Loucy (cell line): ENCODE results near the gene SPOP.

Source experiments
- H2AFZ ChIP-seq: fragments of 200-600 bp; sonication (generic); 2 replicates; pipeline ENCODE4 v1.6.0; 2016; ENCODE audit warnings: antibody characterized with exemption, mild to moderate bottlenecking, low read length, moderate library complexity
- H3F3A ChIP-seq: fragments of 200-600 bp; 2 replicates; pipeline ENCODE4 v1.6.0; 2016; ENCODE audit warnings: antibody characterized with exemption, low read depth, mild to moderate bottlenecking
- H3K27me3 ChIP-seq: fragments of 200-600 bp; sonication (generic); 2 replicates; pipeline ENCODE4 v1.6.1; 2014; ENCODE audit warnings: low read length, mild to moderate bottlenecking; ENCODE audit not compliant: insufficient read depth, poor library complexity, severe bottlenecking
- H3K36me3 ChIP-seq: fragments of 200-600 bp; sonication (generic); 2 replicates; pipeline ENCODE4 v1.6.1; 2016; ENCODE audit warnings: low read length; ENCODE audit not compliant: insufficient read depth
- H3K4me1 ChIP-seq: fragments of 200-600 bp; sonication (generic); 2 replicates; pipeline ENCODE4 v1.5.1; 2014; ENCODE audit warnings: low read length, mild to moderate bottlenecking; ENCODE audit not compliant: insufficient read depth, poor library complexity, severe bottlenecking
- H3K4me2 ChIP-seq: fragments of 200-600 bp; sonication (generic); 2 replicates; pipeline ENCODE4 v1.6.0; 2014; ENCODE audit warnings: antibody characterized with exemption, low read length, low read depth, mild to moderate bottlenecking; ENCODE audit not compliant: poor library complexity, severe bottlenecking
- H3K4me3 ChIP-seq: fragments of 200-600 bp; sonication (generic); 2 replicates; pipeline ENCODE4 v1.5.1; 2014; ENCODE audit warnings: low read length, mild to moderate bottlenecking, mixed read lengths; ENCODE audit not compliant: poor library complexity, severe bottlenecking
- H3K79me2 ChIP-seq: fragments of 200-600 bp; sonication (generic); 2 replicates; pipeline ENCODE4 v1.6.1; 2014; ENCODE audit warnings: low read length; ENCODE audit not compliant: insufficient read depth
- H3K9ac ChIP-seq: fragments of 200-600 bp; sonication (generic); 2 replicates; pipeline ENCODE4 v1.6.0; 2014; ENCODE audit warnings: mild to moderate bottlenecking, low read depth, low read length, moderate library complexity; ENCODE audit not compliant: poor library complexity, severe bottlenecking
- H3K9me2 ChIP-seq: fragments of 200-600 bp; sonication (generic); replicated peaks from 2 replicates; pipeline ENCODE4 v1.6.1; 2016; ENCODE audit warnings: low read depth, low read length, mixed read lengths
- H3K9me3 ChIP-seq: fragments of 200-600 bp; sonication (generic); 2 replicates; pipeline ENCODE4 v1.6.1; 2014; ENCODE audit warnings: mild to moderate bottlenecking, antibody characterized with exemption, low read length, low read depth; ENCODE audit not compliant: insufficient read depth
- H4K20me1 ChIP-seq: fragments of 200-600 bp; sonication (generic); 2 replicates; pipeline ENCODE4 v1.6.0; 2014; ENCODE audit warnings: antibody characterized with exemption, low read length, mild to moderate bottlenecking; ENCODE audit not compliant: insufficient read depth, poor library complexity, severe bottlenecking
- EZH2phosphoT487 ChIP-seq: fragments of 200-600 bp; IDR thresholded peaks from 2 replicates; pipeline ENCODE4 v1.6.1; 2018; ENCODE audit warnings: antibody characterized with exemption, mild to moderate bottlenecking, moderate library complexity, borderline replicate concordance
- TF ChIP-seq, protein P1 (sequence below): fragments of 200-600 bp; sonication (generic); conservative IDR thresholded peaks from 2 replicates; pipeline ENCODE4 v1.5.1; 2014; ENCODE audit warnings: mild to moderate bottlenecking, antibody characterized with exemption, low read length

The SPOP gene

DNA sequence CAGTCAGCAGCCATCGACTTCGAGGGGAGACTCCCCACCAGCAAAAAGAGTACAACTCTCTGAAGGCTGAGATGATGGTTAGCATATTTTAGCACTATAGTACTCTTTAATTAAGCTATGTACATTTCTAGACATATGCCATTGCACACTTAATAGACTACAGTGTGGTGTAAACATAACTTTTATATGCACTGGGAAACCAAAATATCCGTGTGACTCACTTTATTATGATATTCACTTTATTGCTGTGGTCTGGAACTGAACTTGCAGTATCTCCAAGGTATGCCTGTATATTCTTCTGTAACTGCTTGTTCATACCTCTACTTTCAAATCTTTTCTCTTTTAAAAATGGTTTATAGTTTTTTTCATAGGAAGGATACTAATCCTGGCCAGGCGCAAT is 113.3 kb downstream of the SPOP start:
- TF ChIP-seq, protein P1, sequence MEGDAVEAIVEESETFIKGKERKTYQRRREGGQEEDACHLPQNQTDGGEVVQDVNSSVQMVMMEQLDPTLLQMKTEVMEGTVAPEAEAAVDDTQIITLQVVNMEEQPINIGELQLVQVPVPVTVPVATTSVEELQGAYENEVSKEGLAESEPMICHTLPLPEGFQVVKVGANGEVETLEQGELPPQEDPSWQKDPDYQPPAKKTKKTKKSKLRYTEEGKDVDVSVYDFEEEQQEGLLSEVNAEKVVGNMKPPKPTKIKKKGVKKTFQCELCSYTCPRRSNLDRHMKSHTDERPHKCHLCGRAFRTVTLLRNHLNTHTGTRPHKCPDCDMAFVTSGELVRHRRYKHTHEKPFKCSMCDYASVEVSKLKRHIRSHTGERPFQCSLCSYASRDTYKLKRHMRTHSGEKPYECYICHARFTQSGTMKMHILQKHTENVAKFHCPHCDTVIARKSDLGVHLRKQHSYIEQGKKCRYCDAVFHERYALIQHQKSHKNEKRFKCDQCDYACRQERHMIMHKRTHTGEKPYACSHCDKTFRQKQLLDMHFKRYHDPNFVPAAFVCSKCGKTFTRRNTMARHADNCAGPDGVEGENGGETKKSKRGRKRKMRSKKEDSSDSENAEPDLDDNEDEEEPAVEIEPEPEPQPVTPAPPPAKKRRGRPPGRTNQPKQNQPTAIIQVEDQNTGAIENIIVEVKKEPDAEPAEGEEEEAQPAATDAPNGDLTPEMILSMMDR, result no peak
- TF ChIP-seq EZH2phosphoT487, result 0 out of 2 replicates have a peak, but pooled peaks have one; percentile 6
- H2AFZ ChIP-seq, result no peak overlapping the region
- H4K20me1 ChIP-seq, result no peaks in the 10 kb centered on the region

DNA sequence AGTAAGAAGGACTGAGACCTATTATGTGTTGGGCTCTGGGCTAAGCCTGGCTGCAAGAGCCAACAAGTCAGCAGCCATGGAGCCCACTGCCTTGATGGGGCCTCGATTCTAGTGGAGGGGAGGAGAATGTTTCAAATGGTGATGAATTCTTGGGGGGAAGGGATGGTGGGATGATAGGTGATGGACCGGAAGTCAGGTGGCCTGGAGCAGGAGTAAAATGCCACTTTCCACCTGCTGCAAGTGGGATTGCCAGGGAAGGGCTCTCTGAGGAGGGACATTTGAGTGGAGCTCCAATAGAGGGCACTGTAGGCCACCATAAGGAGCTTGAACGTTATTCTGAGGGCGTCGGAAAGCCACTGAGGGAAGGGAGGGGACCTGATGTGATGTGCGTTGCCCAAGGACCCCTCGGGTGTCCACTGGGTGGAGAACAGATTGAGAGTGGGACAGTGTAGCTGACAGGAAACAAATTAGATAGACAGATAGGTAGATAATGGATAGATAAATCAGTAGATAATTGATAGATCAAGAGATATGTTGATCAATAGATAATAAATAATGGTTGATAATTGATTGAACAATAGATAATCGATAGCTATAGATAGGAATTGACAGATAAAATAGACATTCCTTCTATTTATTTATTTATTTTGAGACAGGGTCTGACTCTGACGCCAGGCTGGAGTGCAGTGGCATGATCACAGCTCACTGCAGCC is 120.4 kb downstream of the SPOP start:
- peak overlapping the region; percentile 39 for H3K9ac ChIP-seq
- H3K79me2 ChIP-seq, result no peaks in the 10 kb centered on the region
- H3K4me2 ChIP-seq, result peak overlapping the region; percentile 13
- H3K9me2 ChIP-seq, result no peaks in the 10 kb centered on the region
- H2AFZ ChIP-seq, result peak overlapping the region; percentile 53; the same call in 1 of the 2 replicates
- H3F3A ChIP-seq, result no peaks in the 10 kb centered on the region
- no peaks in the 10 kb centered on the region for H3K36me3 ChIP-seq
- peaks cover 4% of the 10 kb centered on the region for H3K27me3 ChIP-seq
- no peaks in the 10 kb centered on the region for H3K9me3 ChIP-seq
- H3K4me3 ChIP-seq, result no peak overlapping the region
- peaks cover 5% of the 10 kb centered on the region for H3K4me1 ChIP-seq
- no peaks in the 10 kb centered on the region for H4K20me1 ChIP-seq
- TF ChIP-seq, protein P1, result peak; percentile 82
- TF ChIP-seq EZH2phosphoT487, result no peak

More for the DNA sequence above, 113.3 kb downstream of the SPOP start:
- no peaks in the 10 kb centered on the region for H3K9me2 ChIP-seq
- no peaks in the 10 kb centered on the region for H3F3A ChIP-seq
- H3K36me3 ChIP-seq, result no peaks in the 10 kb centered on the region
- no peaks in the 10 kb centered on the region for H3K79me2 ChIP-seq
- H3K4me1 ChIP-seq, result peaks cover 12% of the 10 kb centered on the region
- H3K9ac ChIP-seq, result no peak overlapping the region
- H3K27me3 ChIP-seq, result peaks cover 4% of the 10 kb centered on the region
- no peak overlapping the region for H3K4me3 ChIP-seq
- H3K9me3 ChIP-seq, result no peaks in the 10 kb centered on the region
- H3K4me2 ChIP-seq, result no peak overlapping the region

DNA sequence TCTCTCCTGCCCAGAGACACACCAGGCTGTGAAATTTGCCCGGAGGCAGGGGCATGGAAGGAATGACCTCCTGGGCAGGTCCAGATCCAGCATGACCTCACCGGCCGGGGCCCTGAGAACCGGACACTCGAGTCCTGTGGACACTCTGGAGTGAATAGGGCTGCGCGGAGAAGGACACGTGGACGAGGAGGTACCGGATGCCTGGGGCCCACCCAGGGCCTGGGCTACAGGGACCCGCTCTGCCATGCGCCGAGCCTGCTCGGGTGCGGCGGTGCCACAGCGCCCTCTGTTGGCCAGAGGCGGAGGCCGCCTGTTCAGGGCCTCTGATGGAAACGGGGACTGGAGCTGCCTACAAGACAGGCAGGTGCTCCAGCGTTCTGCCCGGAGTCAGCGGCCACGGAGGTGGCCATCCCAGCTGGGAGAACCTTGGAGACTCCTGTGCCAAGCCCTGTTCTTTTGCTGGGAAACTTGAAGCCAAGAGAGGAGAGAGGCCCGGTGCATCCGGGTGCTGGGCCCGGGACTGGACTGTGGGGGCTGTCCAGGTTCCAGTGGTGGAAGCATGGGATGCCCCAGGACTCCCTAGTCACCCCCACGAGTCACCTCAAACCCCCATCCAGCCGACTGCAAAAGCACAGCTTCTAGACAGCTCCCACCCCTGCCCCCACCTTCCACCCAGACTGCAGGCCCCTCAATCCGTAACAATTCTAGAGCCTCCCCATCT is 121.5 kb downstream of the SPOP start:
- no peaks in the 10 kb centered on the region for H3K36me3 ChIP-seq
- no peaks in the 10 kb centered on the region for H3K79me2 ChIP-seq
- peak overlapping the region; percentile 34 for H3K4me2 ChIP-seq
- H3K4me1 ChIP-seq, result peaks cover 5% of the 10 kb centered on the region
- H3F3A ChIP-seq, result no peaks in the 10 kb centered on the region
- no peaks in the 10 kb centered on the region for H4K20me1 ChIP-seq
- peak overlapping the region; percentile 39 for H3K9ac ChIP-seq
- H3K27me3 ChIP-seq, result peaks cover 1% of the 10 kb centered on the region
- TF ChIP-seq EZH2phosphoT487, result no peak
- TF ChIP-seq, protein P1, result peak; percentile 91
- peak overlapping the region; percentile 54 for H2AFZ ChIP-seq
- H3K9me2 ChIP-seq, result no peaks in the 10 kb centered on the region
- H3K9me3 ChIP-seq, result no peaks in the 10 kb centered on the region
- no peak overlapping the region for H3K4me3 ChIP-seq
